Glutamatergic neuron (in vitro differentiated cells): Measurements from ENCODE around the gene ARL6IP6. TPM values are rescaled to one million over a fixed set of nuclear protein-coding genes. Genes with fewer than 3 reads are reported as not detected.

Source experiments
- DNase-seq: peaks from one replicate; pipeline ENCODE4 v3.0.0; 2022
- H3K27ac Mint-ChIP-seq: one replicate; pipeline ENCODE4 v1.8.0; 2020; ENCODE audit warnings: mild to moderate bottlenecking, mixed read lengths, inconsistent platforms; ENCODE audit not compliant: unreplicated experiment
- H3K27me3 Mint-ChIP-seq: one replicate; pipeline ENCODE4 v1.8.0; 2020; ENCODE audit warnings: mild to moderate bottlenecking, moderate library complexity, mixed read lengths, inconsistent platforms; ENCODE audit not compliant: unreplicated experiment
- H3K36me3 Mint-ChIP-seq: one replicate; pipeline ENCODE4 v1.8.0; 2020; ENCODE audit warnings: mild to moderate bottlenecking, mixed read lengths, inconsistent platforms; ENCODE audit not compliant: unreplicated experiment
- H3K4me1 Mint-ChIP-seq: one replicate; pipeline ENCODE4 v1.8.0; 2020; ENCODE audit warnings: mild to moderate bottlenecking, low read depth, mixed read lengths, inconsistent platforms; ENCODE audit not compliant: unreplicated experiment
- H3K4me3 Mint-ChIP-seq: one replicate; pipeline ENCODE4 v1.8.0; 2020; ENCODE audit warnings: mild to moderate bottlenecking, mixed read lengths, inconsistent platforms; ENCODE audit not compliant: unreplicated experiment
- H3K9me3 Mint-ChIP-seq: one replicate; pipeline ENCODE4 v1.8.0; 2020; ENCODE audit warnings: mild to moderate bottlenecking, moderate library complexity, mixed read lengths, inconsistent platforms; ENCODE audit not compliant: unreplicated experiment
- CTCF ChIP-seq: fragments of 200-600 bp; sonication (generic); IDR thresholded peaks from one replicate; pipeline ENCODE4 v1.5.0; 2021; ENCODE audit not compliant: partially characterized antibody, unreplicated experiment
- total RNA-seq: library from RNA; stranded (reverse); fragmentation: NEBNext Ultra II Directional; extraction: Animal tissue kit (Norgen Biotek cat#: 25700); gene quantifications from one replicate; pipeline ENCODE4 v1.2.1, GENCODE V29; 2021; ENCODE audit not compliant: unreplicated experiment

The ARL6IP6 gene
- total RNA-seq, 1 donor from 2014 or later = 26.4 TPM

GRCh38 chr2:152763651-152764050 is 45.2 kb downstream of the ARL6IP6 start:
- no peak overlapping the region for H3K4me3 Mint-ChIP-seq
- H3K36me3 Mint-ChIP-seq = no peaks in the 10 kb centered on the region
- no peaks in the 10 kb centered on the region for H3K4me1 Mint-ChIP-seq
- H3K9me3 Mint-ChIP-seq = no peaks in the 10 kb centered on the region
- TF ChIP-seq CTCF = no peak
- no peak overlapping the region for H3K27ac Mint-ChIP-seq
- DNase-seq = no peak
- no peaks in the 10 kb centered on the region for H3K27me3 Mint-ChIP-seq

- Mint-ChIP-seq H3K4me1 (no peaks in the 10 kb centered on the region), H3K9me3 (no peaks in the 10 kb centered on the region), H3K36me3 (no peaks in the 10 kb centered on the region), H3K27ac (no peak overlapping the region), H3K4me3 (no peak overlapping the region), H3K27me3 (no peaks in the 10 kb centered on the region)
- no peak for DNase-seq
- TF ChIP-seq CTCF = no peak
Observed at GRCh38 chr2:152766928-152767327, 48.5 kb downstream of the ARL6IP6 start.

- no peak overlapping the region for H3K27ac Mint-ChIP-seq
- H3K27me3 Mint-ChIP-seq = peaks cover 2% of the 10 kb centered on the region
- H3K4me1 Mint-ChIP-seq = no peaks in the 10 kb centered on the region
- no peak overlapping the region for H3K4me3 Mint-ChIP-seq
- DNase-seq = peak; percentile 50
- no peak for TF ChIP-seq CTCF
- H3K9me3 Mint-ChIP-seq = peaks cover 2% of the 10 kb centered on the region
- H3K36me3 Mint-ChIP-seq = peaks cover 2% of the 10 kb centered on the region
Observed at GRCh38 chr2:152781175-152781574, 62.8 kb downstream of the ARL6IP6 start.

GRCh38 chr2:152782171-152782570 is 63.8 kb downstream of the ARL6IP6 start:
- H3K4me1 Mint-ChIP-seq = no peaks in the 10 kb centered on the region
- no peak overlapping the region for H3K27ac Mint-ChIP-seq
- TF ChIP-seq CTCF = no peak
- H3K9me3 Mint-ChIP-seq = peaks cover 8% of the 10 kb centered on the region
- peaks cover 5% of the 10 kb centered on the region for H3K36me3 Mint-ChIP-seq
- no peak overlapping the region for H3K4me3 Mint-ChIP-seq
- DNase-seq = no peak
- H3K27me3 Mint-ChIP-seq = peaks cover 2% of the 10 kb centered on the region

GRCh38 chr2:152790883-152791282 is 72.5 kb downstream of the ARL6IP6 start:
- H3K27ac Mint-ChIP-seq = no peak overlapping the region
- H3K36me3 Mint-ChIP-seq = peaks cover 5% of the 10 kb centered on the region
- TF ChIP-seq CTCF = no peak
- no peaks in the 10 kb centered on the region for H3K4me1 Mint-ChIP-seq
- no peak overlapping the region for H3K4me3 Mint-ChIP-seq
- no peak for DNase-seq
- H3K9me3 Mint-ChIP-seq = peaks cover 10% of the 10 kb centered on the region
- no peaks in the 10 kb centered on the region for H3K27me3 Mint-ChIP-seq
